Ovary (tissue), 9 donors: ENCODE measurements around the gene ACSM6. TPM values are rescaled to one million over a fixed set of nuclear protein-coding genes. Genes with fewer than 3 reads are reported as not detected.

Experiments
- DNase-seq, 5 donors: peaks; one replicate each; pipeline ENCODE4 v3.0.0-alpha.2; 2019 to 2020
- H3K27ac ChIP-seq, 2 donors: fragments of 200-600 bp; one replicate each; pipeline versions ENCODE4 v1.5.1 to v1.8.0; 2019 to 2022
- H3K27me3 ChIP-seq: fragments of 200-600 bp; one replicate; pipeline ENCODE4 v1.8.0; 2022
- H3K36me3 ChIP-seq: fragments of 200-600 bp; sonication (generic); one replicate; pipeline ENCODE4 v1.5.1; 2019
- H3K4me1 ChIP-seq: one replicate; pipeline ENCODE4 v1.8.1; 2013; ENCODE audit warnings: mild to moderate bottlenecking, moderate library complexity; ENCODE audit not compliant: insufficient read depth
- H3K4me3 ChIP-seq: fragments of 200-600 bp; sonication (generic); one replicate; pipeline ENCODE4 v1.5.1; 2017
- H3K9me3 ChIP-seq, 2 donors: fragments of 200-600 bp in 1 of 2; sonication (generic) in 1 of 2; one replicate each; pipeline versions ENCODE4 v1.5.1 to v1.8.1; 2013 to 2019; ENCODE audit warnings: mild to moderate bottlenecking in 1 of 2, moderate library complexity in 1 of 2
- EP300 ChIP-seq: sonication (generic); formaldehyde crosslinking; IDR thresholded peaks from one replicate; pipeline ENCODE4 v1.6.1; 2017; ENCODE audit warnings: antibody characterized with exemption
- POLR2A ChIP-seq: fragments of 450-650 bp; IDR thresholded peaks from one replicate; pipeline ENCODE4 v1.6.1; 2017; ENCODE audit warnings: antibody characterized with exemption, mild to moderate bottlenecking, moderate library complexity
- WGBS, 3 donors: extraction: QIAGEN DNeasy Blood & Tissue Kit in 1 of 3; methylation state at CpG; one replicate each; pipeline versions ENCODE4 v1.1.5 to v1.1.7; 2013 to 2017; 5-methylcytosine and 5-hydroxymethylcytosine counted together
- intact Hi-C, 4 donors: fragments of 100-400 bp; cut with DNase I; formaldehyde crosslinking; loops; one replicate each; pipeline versions ENCODE4 v1.11.0 to v1.15.1; 2022 to 2023
- polyA plus RNA-seq, 2 donors: library from polyadenylated mRNA; stranded (reverse); fragments of 200-250 nt in 1 of 2; fragments of 350-450 nt in 1 of 2; fragmentation: Illumina TruSeq in 1 of 2; extraction: RNeasy Lipid Tissue Mini Kit (QIAGEN cat#74804) in 1 of 2; gene quantifications; one replicate each; pipeline ENCODE4 v1.2.3, GENCODE V29; 2013 to 2014
- total RNA-seq, 7 donors: library from RNA; depleted of rRNA in 2 of 7; stranded (reverse); fragments of >200 nt in 2 of 7; fragmentation: NEBNext Ultra II Directional in 3 of 7; extraction: Animal tissue kit (Norgen Biotek cat#: 25700) in 3 of 7; gene quantifications; one replicate each; pipeline versions ENCODE4 v1.1.0 to v1.2.4, GENCODE V29; 2016 to 2023
- TF ChIP-seq, protein P1 (sequence below), 3 donors: fragments of 450-650 bp in 2 of 3; fragments of 200-600 bp in 1 of 3; IDR thresholded peaks; one replicate each; pipeline versions ENCODE4 v1.5.1 to v1.8.0; 2016 to 2022; ENCODE audit warnings: antibody characterized with exemption in 3 of 3, mild to moderate bottlenecking in 1 of 3
- donor health status: DM: no; HTN: no; CAD: no; lungs with moderate emphysema.
- donor health status: DM: no; HTN: no; CAD: no.
- donor health status: Bipolar disorder and iron deficiency.
- donor health status: DM: yes; HTN: yes; CAD: no.
- donor health status: DM: no; HTN: no; CAD: no.
- donor health status: DM: yes; HTN: yes; CAD: no.

The ACSM6 gene
- total and polyA plus RNA-seq, 9 donors: 0.13 TPM; not detected in 8

DNA sequence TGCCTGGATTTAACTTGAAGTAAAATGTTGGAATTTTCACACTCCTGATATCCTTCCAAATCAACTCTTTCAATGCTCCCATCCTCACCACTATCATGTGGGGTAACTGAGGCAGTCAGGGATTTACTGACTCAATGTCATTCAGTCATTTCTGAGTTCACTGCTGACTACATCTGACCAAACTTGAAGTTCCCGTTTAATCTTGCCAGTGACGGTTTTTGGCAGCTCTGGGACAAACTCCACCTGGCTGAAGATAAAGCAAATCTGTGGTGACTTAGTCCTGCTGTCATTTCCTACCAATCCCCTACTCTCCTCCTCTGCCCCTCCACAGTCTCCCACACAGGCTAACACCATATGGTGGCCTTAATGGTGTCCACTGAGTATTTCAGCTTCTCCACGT lies 22.7 kb upstream of the ACSM6 start:
- Histone ChIP-seq H3K9me3 (no peaks in the 10 kb centered on the region), H3K4me3 (no peak overlapping the region), H3K36me3 (no peaks in the 10 kb centered on the region), H3K27me3 (no peaks in the 10 kb centered on the region), H3K27ac (no peak overlapping the region), H3K4me1 (no peaks in the 10 kb centered on the region)
- no peak for TF ChIP-seq POLR2A
- no peak for TF ChIP-seq EP300
- TF ChIP-seq, protein P1, sequence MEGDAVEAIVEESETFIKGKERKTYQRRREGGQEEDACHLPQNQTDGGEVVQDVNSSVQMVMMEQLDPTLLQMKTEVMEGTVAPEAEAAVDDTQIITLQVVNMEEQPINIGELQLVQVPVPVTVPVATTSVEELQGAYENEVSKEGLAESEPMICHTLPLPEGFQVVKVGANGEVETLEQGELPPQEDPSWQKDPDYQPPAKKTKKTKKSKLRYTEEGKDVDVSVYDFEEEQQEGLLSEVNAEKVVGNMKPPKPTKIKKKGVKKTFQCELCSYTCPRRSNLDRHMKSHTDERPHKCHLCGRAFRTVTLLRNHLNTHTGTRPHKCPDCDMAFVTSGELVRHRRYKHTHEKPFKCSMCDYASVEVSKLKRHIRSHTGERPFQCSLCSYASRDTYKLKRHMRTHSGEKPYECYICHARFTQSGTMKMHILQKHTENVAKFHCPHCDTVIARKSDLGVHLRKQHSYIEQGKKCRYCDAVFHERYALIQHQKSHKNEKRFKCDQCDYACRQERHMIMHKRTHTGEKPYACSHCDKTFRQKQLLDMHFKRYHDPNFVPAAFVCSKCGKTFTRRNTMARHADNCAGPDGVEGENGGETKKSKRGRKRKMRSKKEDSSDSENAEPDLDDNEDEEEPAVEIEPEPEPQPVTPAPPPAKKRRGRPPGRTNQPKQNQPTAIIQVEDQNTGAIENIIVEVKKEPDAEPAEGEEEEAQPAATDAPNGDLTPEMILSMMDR (IDR thresholded peaks at IDR 0.05): no peak
- DNase-seq: no peak
- intact Hi-C loops: no loop called here
- WGBS, 3 donors: 31 to 52% (median 32%) methylated on average over 3 of the region's 3 CpGs

DNA sequence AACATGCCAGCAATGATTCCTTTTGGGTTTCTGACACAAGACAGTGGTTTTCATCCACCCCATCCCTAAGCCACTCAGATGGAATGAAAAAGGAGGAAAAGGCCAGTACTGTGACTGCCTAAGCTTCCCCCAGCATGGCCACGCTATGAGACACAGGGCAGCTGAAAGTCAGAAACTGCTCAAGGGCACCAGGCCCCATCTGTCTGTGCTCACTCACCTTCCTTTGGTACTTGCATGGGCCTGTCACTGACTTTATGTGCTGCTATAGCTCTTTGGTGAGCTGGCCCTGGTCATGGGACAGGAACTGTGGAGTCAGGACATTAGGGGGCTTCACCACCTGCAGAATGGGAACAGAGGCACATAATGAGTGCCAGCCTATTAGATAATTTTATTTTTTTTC lies 21.2 kb upstream of the ACSM6 start:
- 81 to 92% (median 91%) methylated on average over 1 of the region's 1 CpG for WGBS, 3 donors
- Histone ChIP-seq H3K27me3 (no peaks in the 10 kb centered on the region), H3K4me1 (no peaks in the 10 kb centered on the region), H3K9me3 (no peaks in the 10 kb centered on the region), H3K4me3 (no peak overlapping the region), H3K36me3 (no peaks in the 10 kb centered on the region), H3K27ac (no peak overlapping the region)
- no peak for DNase-seq
- intact Hi-C loops: no loop called here
- TF ChIP-seq POLR2A: no peak

DNA sequence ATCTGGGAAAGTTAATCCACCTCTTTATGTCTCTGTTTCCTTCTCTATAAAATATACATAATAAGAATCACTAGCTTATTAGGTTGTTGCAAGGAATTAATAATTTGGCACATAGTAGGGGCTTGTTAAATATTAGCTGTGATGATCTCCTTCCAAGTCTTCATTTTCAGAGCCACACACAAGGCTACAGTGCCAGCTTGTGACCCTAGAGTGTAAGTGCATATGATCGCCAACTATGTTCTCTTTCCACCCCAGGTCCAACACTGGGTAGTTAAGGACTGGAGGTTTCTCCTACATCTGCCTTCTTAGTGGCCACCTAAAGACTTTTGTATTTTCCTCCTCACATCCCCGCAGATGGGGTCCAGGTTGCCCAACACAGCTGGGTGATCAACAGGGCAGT lies 17.9 kb upstream of the ACSM6 start:
- intact Hi-C loops: no loop called here
- no peak for DNase-seq
- WGBS, 3 donors: 92 to 96% (median 93%) methylated on average over 2 of the region's 2 CpGs

DNA sequence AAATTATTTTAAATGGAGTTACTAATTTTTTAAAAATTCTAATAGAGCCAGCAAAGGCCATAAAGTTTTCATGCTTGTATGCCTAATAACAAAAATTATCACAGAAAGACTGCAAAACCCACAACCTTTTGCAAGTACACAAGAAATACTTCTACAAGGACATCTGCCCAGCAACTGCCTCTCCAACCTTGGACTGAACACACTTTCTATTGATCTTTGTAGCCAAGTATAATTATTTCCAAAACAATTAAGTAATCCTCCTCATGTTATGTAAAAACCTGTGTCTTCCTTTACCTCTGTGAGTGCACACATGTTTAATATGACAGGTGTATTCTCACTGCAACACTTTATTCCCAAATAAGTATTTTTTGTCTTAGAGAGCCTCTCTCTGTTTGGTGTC lies 16.6 kb upstream of the ACSM6 start:
- Histone ChIP-seq H3K36me3 (no peaks in the 10 kb centered on the region), H3K27ac (no peak overlapping the region), H3K9me3 (no peaks in the 10 kb centered on the region), H3K27me3 (no peaks in the 10 kb centered on the region), H3K4me1 (no peaks in the 10 kb centered on the region), H3K4me3 (no peak overlapping the region)
- no peak for DNase-seq
- intact Hi-C loops: no loop called here
- TF ChIP-seq, protein P1 (IDR thresholded peaks at IDR 0.05): no peak
- no peak for TF ChIP-seq POLR2A
- no peak for TF ChIP-seq EP300

More for the DNA sequence above, 17.9 kb upstream of the ACSM6 start:
- H3K9me3 ChIP-seq: no peaks in the 10 kb centered on the region
- TF ChIP-seq, protein P1 (IDR thresholded peaks at IDR 0.05): no peak
- no peak for TF ChIP-seq EP300
- TF ChIP-seq POLR2A: no peak
- no peaks in the 10 kb centered on the region for H3K36me3 ChIP-seq
- H3K4me3 ChIP-seq: no peak overlapping the region
- no peaks in the 10 kb centered on the region for H3K4me1 ChIP-seq
- no peaks in the 10 kb centered on the region for H3K27me3 ChIP-seq
- no peak overlapping the region for H3K27ac ChIP-seq

DNA sequence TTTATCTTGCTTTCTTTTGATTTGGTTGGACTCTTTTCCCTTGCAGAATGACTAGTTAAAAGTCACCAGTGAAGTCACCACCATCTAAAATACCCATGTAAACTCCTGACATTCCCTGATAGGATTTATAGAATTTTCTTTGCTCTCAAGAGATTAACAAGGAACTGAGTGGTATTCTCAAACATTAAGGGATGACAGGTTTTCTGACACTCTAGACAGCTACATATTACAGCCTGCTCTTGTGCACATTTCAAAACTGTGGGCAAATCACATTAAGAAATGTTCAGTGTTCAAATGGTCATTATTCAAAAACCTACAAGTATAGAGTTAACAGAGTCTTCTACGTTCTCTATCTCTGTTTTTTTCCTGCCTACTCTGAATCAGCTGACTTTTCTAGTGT lies 15.8 kb upstream of the ACSM6 start:
- no peak overlapping the region for H3K4me3 ChIP-seq

DNA sequence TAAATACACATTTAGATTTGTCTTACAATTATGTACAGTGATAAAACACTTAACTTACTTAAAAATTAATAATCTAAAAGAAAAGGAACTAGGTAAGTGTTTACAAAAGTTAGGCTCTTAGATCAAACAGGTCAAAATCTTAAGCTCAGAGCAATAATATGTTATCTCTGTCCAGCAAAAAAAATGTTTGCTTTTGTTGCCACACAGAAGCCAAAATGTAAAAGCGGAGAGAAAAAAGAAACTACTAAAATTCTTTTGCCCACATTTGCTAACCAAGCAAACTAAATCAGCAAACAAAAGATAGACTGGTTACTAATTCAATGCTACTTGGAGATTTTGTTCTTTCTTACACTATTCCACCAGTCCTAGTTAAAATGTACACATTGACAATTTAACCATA lies 15.2 kb upstream of the ACSM6 start:
- intact Hi-C loops: no loop called here
- Histone ChIP-seq H3K27me3 (no peaks in the 10 kb centered on the region), H3K9me3 (no peaks in the 10 kb centered on the region), H3K36me3 (no peaks in the 10 kb centered on the region), H3K4me3 (no peak overlapping the region), H3K4me1 (peaks cover 1% of the 10 kb centered on the region), H3K27ac (no peak overlapping the region)
- 35 to 63% (median 47%) methylated on average over 1 of the region's 1 CpG for WGBS, 3 donors
- no peak for DNase-seq
- TF ChIP-seq, protein P1 (IDR thresholded peaks at IDR 0.05): no peak
- no peak for TF ChIP-seq EP300
- TF ChIP-seq POLR2A: no peak

More for the DNA sequence above, 15.8 kb upstream of the ACSM6 start:
- H3K36me3 ChIP-seq: no peaks in the 10 kb centered on the region
- H3K9me3 ChIP-seq: no peaks in the 10 kb centered on the region
- no peaks in the 10 kb centered on the region for H3K4me1 ChIP-seq
- intact Hi-C loops: no loop called here
- 11 to 24% (median 23%) methylated on average over 1 of the region's 1 CpG for WGBS, 3 donors
- no peak for TF ChIP-seq POLR2A
- no peak for DNase-seq
- no peak overlapping the region for H3K27ac ChIP-seq
- H3K27me3 ChIP-seq: no peaks in the 10 kb centered on the region
